ENCODE results near the gene TMEM229A. TPM values are rescaled to one million over a fixed set of nuclear protein-coding genes. Genes with fewer than 3 reads are reported as not detected.
"Not testable (repeated sequence)": the region's sequence is repeated elsewhere in the genome, so short reads cannot be mapped to it uniquely, and the experiment has no call there.

TMEM229A gene
- total RNA-seq, 2 experiments from 2014 or later, result not detected

- H3K4me1 Mint-ChIP-seq, H3K9me3 Mint-ChIP-seq: not testable (repeated sequence)
Measured at GRCh38 chr7:124024329-124024728, 8.5 kb downstream of the TMEM229A start.

GRCh38 chr7:124022551-124022950 lies 10.3 kb downstream of the TMEM229A start:
- no peaks in the 10 kb centered on the region for H3K9me3 Mint-ChIP-seq
- no peak for ATAC-seq (ENCODE audit: low read depth)
- POLR2A ChIA-PET, result no interaction called here
- no peak for DNase-seq
- H3K4me3 Mint-ChIP-seq, result no peak overlapping the region
- no peaks in the 10 kb centered on the region for H3K27me3 Mint-ChIP-seq
- H3K36me3 Mint-ChIP-seq, result no peaks in the 10 kb centered on the region
- no peaks in the 10 kb centered on the region for H3K4me1 Mint-ChIP-seq
- no peak overlapping the region for H3K27ac Mint-ChIP-seq

More at GRCh38 chr7:124024329-124024728, 8.5 kb downstream of the TMEM229A start:
- H3K27me3 Mint-ChIP-seq; H3K27ac Mint-ChIP-seq; DNase-seq; ATAC-seq (ENCODE audit: low read depth); H3K4me3 Mint-ChIP-seq; H3K36me3 Mint-ChIP-seq; POLR2A ChIA-PET: not testable (repeated sequence)

- Mint-ChIP-seq H3K36me3 (no peaks in the 10 kb centered on the region), H3K27me3 (no peaks in the 10 kb centered on the region), H3K4me3 (no peak overlapping the region), H3K9me3 (no peaks in the 10 kb centered on the region), H3K27ac (no peak overlapping the region), H3K4me1 (no peaks in the 10 kb centered on the region)
- no peak for DNase-seq
- POLR2A ChIA-PET, result no interaction called here
- no peak for ATAC-seq (ENCODE audit: low read depth)
Measured at GRCh38 chr7:124020060-124020459, 12.8 kb downstream of the TMEM229A start.

- Mint-ChIP-seq H3K27me3 (no peaks in the 10 kb centered on the region), H3K36me3 (no peaks in the 10 kb centered on the region), H3K27ac (no peak overlapping the region), H3K9me3 (no peaks in the 10 kb centered on the region), H3K4me1 (no peaks in the 10 kb centered on the region), H3K4me3 (no peak overlapping the region)
- POLR2A ChIA-PET, result no interaction called here
- ATAC-seq (ENCODE audit: low read depth) (no peak), DNase-seq (no peak)
Measured at GRCh38 chr7:124013306-124013705, 19.6 kb downstream of the TMEM229A start.

GRCh38 chr7:124012864-124013263 lies 20.0 kb downstream of the TMEM229A start:
- H3K36me3 Mint-ChIP-seq, result no peaks in the 10 kb centered on the region
- H3K27me3 Mint-ChIP-seq, result no peaks in the 10 kb centered on the region
- no peak overlapping the region for H3K27ac Mint-ChIP-seq
- ATAC-seq (ENCODE audit: low read depth) (no peak), DNase-seq (no peak)
- POLR2A ChIA-PET, result no interaction called here
- H3K4me3 Mint-ChIP-seq, result no peak overlapping the region
- no peaks in the 10 kb centered on the region for H3K4me1 Mint-ChIP-seq
- H3K9me3 Mint-ChIP-seq, result no peaks in the 10 kb centered on the region

- H3K4me1 Mint-ChIP-seq, result no peaks in the 10 kb centered on the region
- H3K4me3 Mint-ChIP-seq, result no peak overlapping the region
- no peaks in the 10 kb centered on the region for H3K36me3 Mint-ChIP-seq
- POLR2A ChIA-PET, result no interaction called here
- ATAC-seq (ENCODE audit: low read depth) (no peak), DNase-seq (no peak)
- no peaks in the 10 kb centered on the region for H3K9me3 Mint-ChIP-seq
- no peak overlapping the region for H3K27ac Mint-ChIP-seq
- H3K27me3 Mint-ChIP-seq, result no peaks in the 10 kb centered on the region
Measured at GRCh38 chr7:124009321-124009720, 23.5 kb downstream of the TMEM229A start.

GRCh38 chr7:124008296-124008695 lies 24.6 kb downstream of the TMEM229A start:
- DNase-seq; H3K36me3 Mint-ChIP-seq; H3K4me1 Mint-ChIP-seq; POLR2A ChIA-PET; H3K4me3 Mint-ChIP-seq; H3K9me3 Mint-ChIP-seq; H3K27ac Mint-ChIP-seq; H3K27me3 Mint-ChIP-seq; ATAC-seq (ENCODE audit: low read depth): not testable (repeated sequence)

GRCh38 chr7:123999703-124000102 lies 33.2 kb downstream of the TMEM229A start:
- no peaks in the 10 kb centered on the region for H3K27me3 Mint-ChIP-seq
- H3K4me3 Mint-ChIP-seq, result no peak overlapping the region
- H3K9me3 Mint-ChIP-seq, result peaks cover 1% of the 10 kb centered on the region
- no peak overlapping the region for H3K27ac Mint-ChIP-seq
- POLR2A ChIA-PET, result no interaction called here
- no peaks in the 10 kb centered on the region for H3K36me3 Mint-ChIP-seq
- H3K4me1 Mint-ChIP-seq, result no peaks in the 10 kb centered on the region
- DNase-seq (no peak), ATAC-seq (ENCODE audit: low read depth) (no peak)

- Mint-ChIP-seq H3K9me3 (peaks cover 1% of the 10 kb centered on the region), H3K4me3 (no peak overlapping the region), H3K27ac (no peak overlapping the region), H3K27me3 (no peaks in the 10 kb centered on the region), H3K36me3 (no peaks in the 10 kb centered on the region), H3K4me1 (no peaks in the 10 kb centered on the region)
- POLR2A ChIA-PET, result no interaction called here
- no peak for DNase-seq
- ATAC-seq (ENCODE audit: low read depth), result no peak
Measured at GRCh38 chr7:123998921-123999320, 33.9 kb downstream of the TMEM229A start.

GRCh38 chr7:123996327-123996625 lies 36.6 kb downstream of the TMEM229A start:
- Mint-ChIP-seq H3K36me3 (no peaks in the 10 kb centered on the region), H3K27me3 (no peaks in the 10 kb centered on the region), H3K4me1 (no peaks in the 10 kb centered on the region), H3K4me3 (no peak overlapping the region), H3K27ac (no peak overlapping the region), H3K9me3 (no peaks in the 10 kb centered on the region)
- POLR2A ChIA-PET, result no interaction called here
- ATAC-seq (ENCODE audit: low read depth) (no peak), DNase-seq (no peak)

- H3K27me3 Mint-ChIP-seq, result no peaks in the 10 kb centered on the region
- no peak overlapping the region for H3K27ac Mint-ChIP-seq
- DNase-seq, result no peak
- ATAC-seq (ENCODE audit: low read depth), result no peak
- no peak overlapping the region for H3K4me3 Mint-ChIP-seq
- H3K36me3 Mint-ChIP-seq, result no peaks in the 10 kb centered on the region
- POLR2A ChIA-PET, result no interaction called here
- no peaks in the 10 kb centered on the region for H3K4me1 Mint-ChIP-seq
- H3K9me3 Mint-ChIP-seq, result no peaks in the 10 kb centered on the region
Measured at GRCh38 chr7:123995617-123996326, 37.1 kb downstream of the TMEM229A start.

- ATAC-seq (ENCODE audit: low read depth) (no peak), DNase-seq (no peak)
- no peaks in the 10 kb centered on the region for H3K9me3 Mint-ChIP-seq
- H3K4me3 Mint-ChIP-seq, result no peak overlapping the region
- H3K36me3 Mint-ChIP-seq, result no peaks in the 10 kb centered on the region
- no peak overlapping the region for H3K27ac Mint-ChIP-seq
- no peaks in the 10 kb centered on the region for H3K27me3 Mint-ChIP-seq
- POLR2A ChIA-PET, result no interaction called here
- H3K4me1 Mint-ChIP-seq, result no peaks in the 10 kb centered on the region
Measured at GRCh38 chr7:123994449-123994848, 38.4 kb downstream of the TMEM229A start.

GRCh38 chr7:123993996-123994395 lies 38.9 kb downstream of the TMEM229A start:
- no peaks in the 10 kb centered on the region for H3K27me3 Mint-ChIP-seq
- POLR2A ChIA-PET, result no interaction called here
- ATAC-seq (ENCODE audit: low read depth), result no peak
- H3K9me3 Mint-ChIP-seq, result no peaks in the 10 kb centered on the region
- DNase-seq, result no peak
- H3K4me1 Mint-ChIP-seq, result no peaks in the 10 kb centered on the region
- H3K4me3 Mint-ChIP-seq, result no peak overlapping the region
- H3K36me3 Mint-ChIP-seq, result no peaks in the 10 kb centered on the region
- no peak overlapping the region for H3K27ac Mint-ChIP-seq

GRCh38 chr7:123992913-123993518 lies 39.9 kb downstream of the TMEM229A start:
- Mint-ChIP-seq H3K9me3 (no peaks in the 10 kb centered on the region), H3K27me3 (no peaks in the 10 kb centered on the region), H3K36me3 (no peaks in the 10 kb centered on the region), H3K4me1 (no peaks in the 10 kb centered on the region), H3K27ac (no peak overlapping the region), H3K4me3 (no peak overlapping the region)
- DNase-seq, result no peak
- no peak for ATAC-seq (ENCODE audit: low read depth)
- POLR2A ChIA-PET, result no interaction called here

All from activated naive CD8-positive, alpha-beta T cell treated with anti-CD3 and anti-CD28 coated beads, Interleukin-2, amount 10 ng/mL, durations not matched to agents 7 days and 5 days (primary cell).